ENCODE results near the gene PCCB. TPM values are rescaled to one million over a fixed set of nuclear protein-coding genes. Genes with fewer than 3 reads are reported as not detected.
"Not testable (repeated sequence)": the region's sequence is repeated elsewhere in the genome, so short reads cannot be mapped to it uniquely, and the experiment has no call there.

PCCB gene
- total RNA-seq, 2 donors from 2014 or later: 19.3 to 22.6 TPM

DNA sequence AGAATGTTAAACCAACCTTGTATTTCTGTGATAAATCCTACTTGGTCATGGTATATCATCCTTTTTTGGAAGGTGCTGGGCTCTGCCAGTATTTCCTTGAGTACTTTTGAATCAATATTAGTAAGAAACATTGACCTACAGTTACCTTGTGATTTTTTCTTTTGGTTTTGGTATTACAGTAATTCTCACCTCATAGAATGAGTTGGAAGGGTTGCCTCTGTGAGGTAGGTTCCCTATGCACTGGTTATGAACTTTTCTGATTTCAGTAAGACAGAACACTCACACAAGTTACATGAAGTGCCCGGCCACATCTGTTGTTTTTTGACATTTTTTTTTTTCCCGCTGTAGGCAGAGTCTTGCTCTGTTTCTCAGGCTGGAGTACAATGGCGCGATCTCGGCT, 20.0 kb downstream of the PCCB start:
- Histone ChIP-seq H3K36me3 (no peaks in the 10 kb centered on the region), H3K27me3 (replicated peaks; ENCODE audit: insufficient read depth) (no peaks in the 10 kb centered on the region), H3K9me3 (no peaks in the 10 kb centered on the region), H3K4me1 (ENCODE audit: control insufficient read depth in 1 of 2, low read depth in 2 of 2) (no peaks in the 10 kb centered on the region), H3K4me3 (no peak overlapping the region), H3K27ac (no peak overlapping the region)
- no peak for TF ChIP-seq CTCF (IDR thresholded peaks at IDR 0.05)
- no peak for DNase-seq (ENCODE audit: low spot score)
- no peak for ATAC-seq (ENCODE audit: insufficient number of reproducible peaks, low FRiP score, low read depth)

- H3K36me3 ChIP-seq; H3K4me3 ChIP-seq; ATAC-seq (ENCODE audit: insufficient number of reproducible peaks, low FRiP score, low read depth); H3K4me1 ChIP-seq (ENCODE audit: control insufficient read depth in 1 of 2, low read depth in 2 of 2); H3K9me3 ChIP-seq; H3K27me3 ChIP-seq (replicated peaks; ENCODE audit: insufficient read depth); H3K27ac ChIP-seq; DNase-seq (ENCODE audit: low spot score): not testable (repeated sequence)
Measured at GRCh38 chr3:136271626-136272025, 21.5 kb downstream of the PCCB start.

DNA sequence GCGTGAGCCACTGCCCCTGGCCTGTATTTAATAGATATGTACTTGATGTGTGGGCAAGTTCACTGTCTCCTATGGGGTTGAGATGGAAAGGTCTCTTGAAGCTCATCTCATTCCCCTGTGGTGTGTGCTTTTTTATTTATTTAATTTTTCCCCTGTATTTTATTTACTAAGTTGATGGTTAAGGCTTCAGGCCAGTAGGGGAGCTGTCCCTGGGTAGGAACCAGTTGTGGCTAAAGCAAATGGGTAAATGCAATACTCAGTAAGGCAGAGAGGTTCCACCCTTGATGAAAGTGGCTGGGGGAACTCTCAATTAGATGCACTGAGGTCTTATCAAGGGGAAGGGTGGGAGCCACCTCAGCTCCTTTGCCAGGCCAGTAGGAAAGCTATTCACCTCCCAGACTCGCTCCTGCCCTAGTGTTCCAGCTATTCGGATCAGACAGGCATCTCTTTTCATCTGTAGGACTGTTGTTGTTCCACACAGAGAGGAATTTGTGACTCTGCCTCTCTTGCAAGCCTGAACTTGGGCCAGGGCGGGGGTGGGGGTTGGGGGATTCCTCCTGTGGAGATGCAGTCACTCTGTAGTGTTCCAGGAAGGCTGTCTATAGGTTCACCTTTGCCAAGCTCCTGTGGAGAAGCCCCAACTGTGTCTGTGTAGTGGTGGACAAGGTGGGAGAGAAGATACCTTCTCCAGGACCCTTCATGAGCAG, 26.1 kb downstream of the PCCB start:
- TF ChIP-seq CTCF (IDR thresholded peaks at IDR 0.05): no peak
- Histone ChIP-seq H3K4me1 (ENCODE audit: control insufficient read depth in 1 of 2, low read depth in 2 of 2) (no peaks in the 10 kb centered on the region), H3K36me3 (no peaks in the 10 kb centered on the region), H3K9me3 (peaks cover 4% of the 10 kb centered on the region), H3K4me3 (no peak overlapping the region), H3K27ac (no peak overlapping the region), H3K27me3 (replicated peaks; ENCODE audit: insufficient read depth) (no peaks in the 10 kb centered on the region)
- ATAC-seq (ENCODE audit: insufficient number of reproducible peaks, low FRiP score, low read depth): no peak
- no peak for DNase-seq (ENCODE audit: low spot score)

GRCh38 chr3:136277115-136277514, 27.0 kb downstream of the PCCB start:
- Histone ChIP-seq H3K36me3 (no peaks in the 10 kb centered on the region), H3K9me3 (peaks cover 4% of the 10 kb centered on the region), H3K27me3 (replicated peaks; ENCODE audit: insufficient read depth) (no peaks in the 10 kb centered on the region), H3K27ac (no peak overlapping the region), H3K4me1 (ENCODE audit: control insufficient read depth in 1 of 2, low read depth in 2 of 2) (no peaks in the 10 kb centered on the region), H3K4me3 (no peak overlapping the region)
- no peak for DNase-seq (ENCODE audit: low spot score)
- no peak for TF ChIP-seq CTCF (IDR thresholded peaks at IDR 0.05)
- ATAC-seq (ENCODE audit: insufficient number of reproducible peaks, low FRiP score, low read depth): no peak

- no peak for TF ChIP-seq CTCF (IDR thresholded peaks at IDR 0.05)
- Histone ChIP-seq H3K4me1 (ENCODE audit: control insufficient read depth in 1 of 2, low read depth in 2 of 2) (no peaks in the 10 kb centered on the region), H3K36me3 (no peaks in the 10 kb centered on the region), H3K4me3 (no peak overlapping the region), H3K27me3 (replicated peaks; ENCODE audit: insufficient read depth) (no peaks in the 10 kb centered on the region), H3K27ac (no peak overlapping the region), H3K9me3 (peaks cover 4% of the 10 kb centered on the region)
- DNase-seq (ENCODE audit: low spot score) (no peak), ATAC-seq (ENCODE audit: insufficient number of reproducible peaks, low FRiP score, low read depth) (no peak)
Measured at GRCh38 chr3:136277634-136278033, 27.5 kb downstream of the PCCB start.

GRCh38 chr3:136279092-136279491, 29.0 kb downstream of the PCCB start:
- H3K27ac ChIP-seq: no peak overlapping the region
- H3K4me1 ChIP-seq (ENCODE audit: control insufficient read depth in 1 of 2, low read depth in 2 of 2): no peaks in the 10 kb centered on the region
- H3K4me3 ChIP-seq: no peak overlapping the region
- no peaks in the 10 kb centered on the region for H3K27me3 ChIP-seq (replicated peaks; ENCODE audit: insufficient read depth)
- H3K9me3 ChIP-seq: peaks cover 4% of the 10 kb centered on the region
- ATAC-seq (ENCODE audit: insufficient number of reproducible peaks, low FRiP score, low read depth): no peak
- no peak for DNase-seq (ENCODE audit: low spot score)
- H3K36me3 ChIP-seq: peaks cover 4% of the 10 kb centered on the region
- TF ChIP-seq CTCF (IDR thresholded peaks at IDR 0.05): no peak
